GM19043 (cell line): Measurements from ENCODE around the gene FXN.

ENCODE experiments used
- ATAC-seq: cut with Tn5 transposase; IDR thresholded peaks from one replicate; pipeline ENCODE4 v1.9.1; 2021; ENCODE audit warnings: low read depth; ENCODE audit not compliant: unreplicated experiment

FXN gene

DNA sequence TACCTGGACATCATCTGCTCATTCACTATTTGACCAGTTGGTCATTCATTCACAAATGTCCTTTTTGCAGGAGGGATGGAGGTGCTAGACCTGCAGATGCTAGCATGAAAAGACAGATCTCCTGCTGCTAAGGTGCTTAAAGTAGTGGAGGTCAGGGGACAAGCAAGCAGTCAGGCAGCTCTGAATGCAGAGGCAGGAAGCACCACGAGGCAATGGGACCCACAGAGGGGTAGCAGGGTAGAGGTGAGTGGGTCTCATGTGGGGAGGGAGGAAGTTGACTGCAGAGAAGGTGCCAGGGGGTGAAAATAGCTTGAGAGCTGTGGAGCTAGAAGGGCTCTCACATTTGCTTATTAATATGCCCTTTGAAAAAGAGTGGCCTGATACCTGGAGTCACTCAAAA is 25.2 kb downstream of the FXN start:
- no peak for ATAC-seq

DNA sequence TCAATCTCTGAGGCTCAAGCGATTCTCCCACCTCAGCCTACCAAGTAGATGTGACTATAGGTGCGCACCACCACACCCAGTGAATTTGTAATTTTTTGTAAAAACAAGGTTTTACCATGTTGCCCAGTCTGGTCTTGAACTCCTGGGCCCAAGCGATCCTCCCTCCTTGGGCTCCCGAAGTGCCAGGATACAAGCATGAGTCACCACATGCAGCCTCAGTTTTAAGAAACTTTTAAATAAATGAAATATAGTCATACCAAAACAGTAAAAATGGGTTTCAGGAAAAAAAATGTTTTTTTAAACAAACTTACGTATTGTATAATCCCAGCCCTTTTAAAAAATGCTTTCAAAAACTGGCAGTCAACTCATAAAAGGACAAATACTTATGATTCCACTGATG is 26.6 kb downstream of the FXN start:
- no peak for ATAC-seq

- no peak for ATAC-seq
Measured at GRCh38 chr9:69063839-69064238, 28.3 kb downstream of the FXN start.

DNA sequence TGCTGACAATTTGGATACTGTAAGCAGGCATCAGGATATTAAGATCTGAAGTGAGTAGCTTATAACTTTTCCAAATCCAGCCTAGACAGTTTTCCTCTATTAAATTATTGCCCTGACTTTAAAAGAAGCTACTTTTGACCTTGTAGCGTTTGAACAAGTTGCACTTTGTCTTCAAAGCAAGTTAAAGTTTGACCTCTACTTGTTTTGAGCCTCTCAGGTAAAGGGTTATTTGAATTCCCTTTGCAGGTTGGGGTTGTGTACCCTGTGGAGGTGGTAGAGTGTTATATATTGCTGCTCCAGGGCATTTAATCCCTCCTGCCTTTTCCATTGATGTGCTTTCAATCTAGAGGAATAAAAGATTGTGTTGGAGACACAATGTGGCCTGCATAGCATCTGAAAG is 30.1 kb downstream of the FXN start:
- ATAC-seq, result no peak

DNA sequence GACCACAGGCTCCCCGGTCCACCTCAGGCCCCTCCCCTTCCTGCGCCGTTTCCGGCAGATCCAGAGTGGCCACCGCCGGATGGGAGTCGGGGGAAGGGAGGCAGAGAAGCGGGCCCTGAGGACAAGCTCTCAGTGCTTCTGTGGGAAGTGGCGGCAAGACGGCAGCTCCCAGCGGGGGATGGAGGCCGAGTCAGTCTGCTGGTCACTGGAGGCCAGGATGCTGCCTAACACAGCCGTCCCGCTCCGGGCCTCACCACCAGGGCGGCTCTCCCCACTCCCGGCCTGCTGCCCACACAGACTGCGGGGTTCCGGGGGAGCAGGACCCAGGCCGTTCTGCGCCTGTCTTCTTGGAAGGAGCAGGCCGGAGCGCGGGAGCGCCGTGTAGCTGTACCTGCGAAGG is 31.4 kb downstream of the FXN start:
- ATAC-seq, result no peak

GRCh38 chr9:69070201-69070600 is 34.6 kb downstream of the FXN start:
- no peak for ATAC-seq

DNA sequence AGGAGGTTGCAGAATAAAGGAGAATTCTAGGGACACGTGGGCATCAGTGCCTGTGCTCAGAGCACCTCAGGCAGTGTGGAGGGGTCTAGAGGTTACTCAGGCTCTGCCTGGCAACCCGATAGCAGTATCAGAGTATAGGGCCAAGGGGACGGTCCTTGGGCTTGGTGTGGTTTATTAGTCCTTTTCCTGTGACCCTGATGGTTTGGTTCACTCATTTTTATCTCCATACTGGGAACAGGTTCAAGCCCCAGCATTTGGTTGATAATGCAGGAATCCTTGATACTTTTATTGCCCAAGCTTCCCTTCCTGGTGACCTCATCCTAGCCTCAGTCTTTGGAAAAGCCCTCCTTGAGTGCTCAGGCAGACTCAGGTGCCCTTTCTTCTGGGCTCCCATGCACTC is 35.5 kb downstream of the FXN start:
- ATAC-seq, result no peak

DNA sequence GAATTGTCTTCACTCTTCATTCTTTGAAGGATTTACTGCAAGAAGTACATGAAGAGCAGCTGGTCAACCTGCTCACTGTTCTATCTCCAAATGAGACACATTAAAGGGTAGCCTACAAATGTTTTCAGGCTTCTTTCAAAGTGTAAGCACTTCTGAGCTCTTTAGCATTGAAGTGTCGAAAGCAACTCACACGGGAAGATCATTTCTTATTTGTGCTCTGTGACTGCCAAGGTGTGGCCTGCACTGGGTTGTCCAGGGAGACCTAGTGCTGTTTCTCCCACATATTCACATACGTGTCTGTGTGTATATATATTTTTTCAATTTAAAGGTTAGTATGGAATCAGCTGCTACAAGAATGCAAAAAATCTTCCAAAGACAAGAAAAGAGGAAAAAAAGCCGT is 37.6 kb downstream of the FXN start:
- no peak for ATAC-seq

GRCh38 chr9:69074801-69075200 is 39.2 kb downstream of the FXN start:
- ATAC-seq, result no peak

DNA sequence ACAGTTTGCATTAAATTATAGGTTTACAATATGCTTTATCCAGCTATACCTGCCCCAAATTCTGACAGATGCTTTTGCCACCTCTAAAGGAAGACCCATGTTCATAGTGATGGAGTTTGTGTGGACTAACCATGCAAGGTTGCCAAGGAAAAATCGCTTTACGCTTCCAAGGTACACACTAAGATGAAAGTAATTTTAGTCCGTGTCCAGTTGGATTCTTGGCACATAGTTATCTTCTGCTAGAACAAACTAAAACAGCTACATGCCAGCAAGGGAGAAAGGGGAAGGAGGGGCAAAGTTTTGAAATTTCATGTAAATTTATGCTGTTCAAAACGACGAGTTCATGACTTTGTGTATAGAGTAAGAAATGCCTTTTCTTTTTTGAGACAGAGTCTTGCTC is 41.0 kb downstream of the FXN start:
- no peak for ATAC-seq

DNA sequence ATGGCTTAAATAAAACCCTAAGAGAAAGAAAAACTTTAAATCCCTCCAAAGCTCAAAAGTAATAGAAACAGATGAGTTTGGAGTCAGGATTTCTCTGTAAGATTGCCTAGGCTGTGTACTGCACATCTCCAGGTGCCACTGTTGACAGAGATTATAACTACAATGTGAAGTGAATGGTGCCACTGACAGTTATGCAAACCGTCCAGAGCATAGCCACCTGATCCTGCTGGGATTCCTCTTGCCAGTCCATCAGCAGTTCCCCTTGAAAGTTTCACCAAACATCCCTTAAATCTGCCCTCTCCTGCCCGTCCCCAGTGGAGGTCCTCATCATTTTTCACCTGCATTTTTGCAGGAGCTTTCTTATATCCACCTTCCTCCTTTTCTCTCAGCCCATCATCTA is 42.5 kb downstream of the FXN start:
- ATAC-seq, result no peak

GRCh38 chr9:69078581-69078980 is 43.0 kb downstream of the FXN start:
- ATAC-seq, result no peak

DNA sequence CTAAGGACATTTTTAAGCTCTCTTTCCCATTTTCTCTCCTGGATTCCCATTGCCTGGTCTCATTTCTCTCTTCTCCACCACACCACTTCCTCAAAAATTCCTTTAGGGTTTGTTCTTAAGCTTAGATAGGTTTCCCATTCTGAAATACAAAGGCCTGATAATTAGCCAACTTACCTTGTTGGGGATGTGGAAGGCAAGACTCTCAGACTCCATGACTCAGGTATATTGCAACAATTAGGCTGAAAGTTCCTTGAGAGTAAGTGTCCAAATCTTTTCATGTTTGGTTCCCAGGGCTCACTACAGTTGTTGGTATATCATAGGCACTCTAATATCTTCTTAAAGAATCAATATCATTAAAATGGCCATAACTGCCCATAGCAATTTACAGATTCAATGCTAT is 43.6 kb downstream of the FXN start:
- ATAC-seq, result no peak

GRCh38 chr9:69081261-69081660 is 45.7 kb downstream of the FXN start:
- no peak for ATAC-seq

GRCh38 chr9:69083321-69083720 is 47.8 kb downstream of the FXN start:
- ATAC-seq, result no peak

DNA sequence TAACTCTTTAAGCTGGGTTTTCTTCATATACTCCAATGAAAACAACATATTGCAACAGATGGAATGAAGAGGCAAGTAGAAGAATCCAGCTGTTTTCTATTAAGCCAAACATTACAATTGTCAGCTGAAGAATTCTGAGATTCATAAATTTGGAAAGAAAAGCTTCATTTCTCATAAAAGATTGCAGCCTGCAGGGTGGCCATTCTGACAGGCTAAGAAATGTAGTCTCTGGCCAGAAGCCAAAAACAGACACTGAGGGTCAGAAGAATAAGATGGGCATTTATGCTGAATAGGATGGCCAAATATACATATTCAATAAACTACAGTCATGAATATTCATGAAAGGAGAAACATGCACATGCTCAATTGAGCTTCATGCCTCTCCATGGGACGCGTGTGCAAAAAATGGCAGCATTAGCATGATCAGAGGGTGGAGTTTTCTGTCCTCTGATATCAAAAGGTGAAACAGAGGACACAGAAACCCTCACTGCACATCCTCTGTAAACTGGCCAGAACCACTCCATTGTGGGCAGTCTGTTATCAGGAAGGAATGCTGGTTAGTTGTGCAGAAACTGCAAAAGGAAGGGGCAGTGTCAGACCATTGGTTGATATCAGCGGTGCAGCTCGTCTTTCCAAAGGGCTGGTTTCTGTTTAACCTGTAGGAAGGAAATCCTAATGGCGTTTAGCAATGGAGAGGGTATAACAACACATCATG is 50.2 kb downstream of the FXN start:
- no peak for ATAC-seq

GRCh38 chr9:69086312-69086711 is 50.8 kb downstream of the FXN start:
- ATAC-seq, result no peak

- no peak for ATAC-seq
Measured at GRCh38 chr9:69086769-69087168, 51.2 kb downstream of the FXN start.

- ATAC-seq, result no peak
Measured at GRCh38 chr9:69089082-69089481, 53.5 kb downstream of the FXN start.

DNA sequence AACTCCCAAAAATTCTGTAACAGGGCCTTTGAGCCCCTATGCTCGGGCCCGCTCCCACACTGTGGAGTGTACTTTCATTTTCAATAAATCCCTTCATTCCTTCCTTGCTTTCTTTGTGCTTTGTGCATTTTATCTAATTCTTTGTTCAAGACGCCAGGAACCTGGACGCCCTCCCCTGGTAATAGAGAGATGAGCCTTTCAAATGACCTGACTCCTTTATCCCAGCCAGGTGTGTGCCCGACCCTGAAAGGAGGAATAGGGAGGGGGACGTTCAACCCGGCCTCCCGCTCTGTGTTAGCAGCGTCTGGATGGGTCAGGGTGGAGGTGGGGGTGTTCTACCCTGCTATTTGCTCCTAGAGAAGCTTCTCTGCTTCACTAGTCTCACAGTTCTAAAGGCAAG is 53.9 kb downstream of the FXN start:
- ATAC-seq, result no peak

DNA sequence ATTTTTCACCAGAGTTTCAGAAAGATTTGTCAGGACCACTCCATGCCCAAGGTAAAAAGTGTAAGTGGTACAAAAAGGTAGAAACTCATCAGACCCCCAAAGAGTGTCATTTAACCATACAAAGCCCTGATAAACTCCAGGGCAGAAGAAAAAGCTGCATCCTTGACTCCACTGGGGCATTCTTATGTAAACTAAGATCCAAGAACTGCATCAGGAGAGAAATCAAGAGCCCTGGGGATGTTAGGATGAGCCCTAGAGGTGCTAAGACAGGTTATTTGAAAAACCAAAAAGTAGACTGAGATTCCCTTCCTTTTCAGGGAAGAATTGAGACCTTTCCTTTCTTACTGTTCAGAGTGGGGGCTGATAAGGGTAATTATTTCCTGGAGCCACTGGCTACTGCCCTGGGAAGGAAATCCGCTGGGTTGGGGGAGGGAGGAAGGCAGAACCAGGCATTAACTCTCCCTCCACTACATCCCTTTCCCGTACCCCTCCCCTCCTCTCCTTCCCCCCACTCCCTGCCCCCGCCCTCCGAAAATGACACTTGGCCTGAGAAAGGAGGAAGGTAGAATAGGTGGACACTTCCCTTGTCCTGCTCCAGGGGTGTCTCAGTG is 54.7 kb downstream of the FXN start:
- ATAC-seq, result no peak

DNA sequence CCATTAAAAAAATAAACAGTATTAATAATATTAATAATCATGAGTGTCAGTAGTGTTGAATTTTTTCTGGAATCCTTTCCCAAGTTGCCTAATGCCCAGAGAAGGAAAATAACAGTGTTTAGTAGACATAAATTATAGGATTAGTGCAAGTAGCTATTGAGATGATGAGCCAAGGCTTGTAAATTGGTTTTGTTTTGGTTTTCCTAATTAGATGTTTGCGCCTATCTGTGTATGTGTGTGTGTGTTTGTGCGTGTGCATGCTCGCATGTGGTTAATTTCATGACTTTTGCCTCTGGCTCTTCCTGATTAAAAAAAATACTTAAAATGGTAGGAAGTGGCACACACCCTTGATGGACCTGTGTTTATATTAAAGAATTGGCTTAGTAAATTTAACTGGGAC is 55.4 kb downstream of the FXN start:
- ATAC-seq, result no peak
